Measurements from ENCODE around the gene TSPAN9. TPM values are rescaled to one million over a fixed set of nuclear protein-coding genes. Genes with fewer than 3 reads are reported as not detected.
A peak's percentile ranks its signal among the peaks of the same experiment; 100 is the strongest.

The TSPAN9 gene
- total RNA-seq, 1 experiment from 2014 or later, result 18.8 TPM

DNA sequence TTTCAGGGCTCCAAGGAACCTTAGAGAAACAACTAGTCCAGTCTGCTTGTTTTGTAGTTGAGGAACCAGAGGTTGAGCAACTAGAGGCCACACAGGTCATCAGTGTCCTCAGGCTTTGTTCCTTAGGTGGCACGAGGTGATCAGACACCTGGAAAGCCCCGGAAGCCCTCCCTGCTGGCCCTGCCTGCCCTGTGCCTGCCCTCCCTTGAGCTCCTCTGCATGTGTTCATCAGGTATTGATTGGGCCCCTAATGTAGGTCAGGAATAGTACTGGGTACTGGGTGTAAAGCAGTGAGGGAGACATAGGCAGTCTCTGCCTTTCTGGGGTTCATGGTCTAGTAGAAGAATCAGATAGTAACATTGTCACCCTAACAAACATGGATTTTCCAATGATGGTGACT lies 114.3 kb downstream of the TSPAN9 start:
- in situ Hi-C loops (cut with HindIII; ENCODE audit: low sequenced_read_pairs), result no loop called here
- DNase-seq (ENCODE audit: low spot score), result no peak

DNA sequence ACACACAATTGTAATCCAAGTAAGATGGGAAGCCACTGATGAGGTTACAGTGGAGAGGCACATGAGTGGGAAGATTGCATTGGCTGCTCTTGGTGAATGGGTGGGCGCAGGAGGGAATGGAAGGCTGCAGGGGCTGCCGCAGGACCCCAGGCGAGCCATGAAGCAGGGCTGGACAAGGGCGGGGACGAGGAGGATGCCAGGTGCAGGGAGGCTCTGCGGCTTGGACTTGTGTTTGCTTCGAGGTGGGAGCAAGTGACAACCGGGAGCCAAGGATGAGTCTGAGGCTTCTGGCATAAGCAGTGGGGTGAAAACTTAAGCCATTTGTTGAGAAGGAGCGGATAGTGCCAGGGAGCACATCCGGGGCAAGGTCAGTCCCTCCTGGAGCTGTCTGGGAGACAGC lies 115.0 kb downstream of the TSPAN9 start:
- in situ Hi-C loops (cut with HindIII; ENCODE audit: low sequenced_read_pairs), result no loop called here
- DNase-seq (ENCODE audit: low spot score), result no peak

DNA sequence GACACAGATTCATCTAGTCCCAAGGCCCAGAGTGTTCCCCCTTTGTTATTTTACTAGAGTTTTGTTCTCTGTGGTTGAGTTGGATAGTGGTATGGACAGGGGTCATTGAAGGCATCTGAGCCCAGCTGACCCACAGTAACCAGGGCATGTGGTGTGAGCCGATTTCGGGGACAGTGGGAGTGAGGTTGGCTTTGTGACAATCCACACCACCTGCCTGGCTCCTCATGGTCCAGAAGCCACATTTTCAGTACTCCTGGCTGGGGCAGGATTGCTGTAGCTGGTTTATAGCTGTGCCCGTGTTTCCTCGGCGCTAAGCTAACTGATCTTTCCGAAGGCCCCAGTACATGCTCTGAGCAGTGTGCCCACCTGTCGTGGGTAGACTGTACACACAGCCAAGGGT lies 116.0 kb downstream of the TSPAN9 start:
- DNase-seq (ENCODE audit: low spot score), result peak; percentile 75
- in situ Hi-C loops (cut with HindIII; ENCODE audit: low sequenced_read_pairs), result no loop called here

DNA sequence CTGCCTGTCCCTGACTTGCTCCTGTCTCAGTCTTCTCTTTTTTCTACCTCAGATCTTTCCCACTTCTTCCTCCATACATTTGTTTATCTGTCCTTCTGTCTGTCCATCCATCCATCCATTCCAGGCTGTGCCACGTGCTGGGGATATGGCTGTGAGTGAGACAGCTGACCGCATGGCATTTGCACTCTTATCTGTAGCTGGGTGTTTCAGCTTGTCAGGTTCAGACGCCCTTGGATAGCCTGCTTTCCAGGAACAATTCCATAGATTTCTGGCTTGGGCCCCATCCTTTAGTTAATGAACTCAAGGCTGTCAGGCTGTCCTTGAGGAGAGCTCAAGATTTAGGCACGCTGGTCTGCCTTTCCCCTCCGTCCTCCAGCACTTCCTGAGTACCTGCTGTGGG lies 116.6 kb downstream of the TSPAN9 start:
- in situ Hi-C loops (cut with HindIII; ENCODE audit: low sequenced_read_pairs), result no loop called here
- DNase-seq (ENCODE audit: low spot score), result no peak

DNA sequence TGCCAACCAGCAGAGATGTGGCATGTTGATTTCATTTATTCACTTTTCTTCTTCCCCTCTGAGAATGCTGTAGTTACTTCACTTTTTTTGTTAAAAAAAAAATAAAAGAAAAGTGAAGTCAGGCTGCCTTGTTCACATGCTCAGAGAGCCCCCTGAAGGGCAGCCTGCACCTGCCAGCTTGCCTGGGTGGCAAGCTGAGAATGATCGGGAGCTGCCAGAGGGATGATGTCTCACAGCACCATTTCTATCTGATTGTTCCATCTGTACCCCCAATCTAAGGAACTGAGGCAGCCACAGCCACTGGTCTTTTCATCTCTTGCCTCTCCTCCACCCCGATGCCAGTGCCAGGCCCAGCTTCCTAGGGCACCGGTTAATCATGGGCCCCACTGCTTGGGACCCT lies 118.2 kb downstream of the TSPAN9 start:
- peak; percentile 76 for DNase-seq (ENCODE audit: low spot score)
- in situ Hi-C loops (cut with HindIII; ENCODE audit: low sequenced_read_pairs), result no loop called here

DNA sequence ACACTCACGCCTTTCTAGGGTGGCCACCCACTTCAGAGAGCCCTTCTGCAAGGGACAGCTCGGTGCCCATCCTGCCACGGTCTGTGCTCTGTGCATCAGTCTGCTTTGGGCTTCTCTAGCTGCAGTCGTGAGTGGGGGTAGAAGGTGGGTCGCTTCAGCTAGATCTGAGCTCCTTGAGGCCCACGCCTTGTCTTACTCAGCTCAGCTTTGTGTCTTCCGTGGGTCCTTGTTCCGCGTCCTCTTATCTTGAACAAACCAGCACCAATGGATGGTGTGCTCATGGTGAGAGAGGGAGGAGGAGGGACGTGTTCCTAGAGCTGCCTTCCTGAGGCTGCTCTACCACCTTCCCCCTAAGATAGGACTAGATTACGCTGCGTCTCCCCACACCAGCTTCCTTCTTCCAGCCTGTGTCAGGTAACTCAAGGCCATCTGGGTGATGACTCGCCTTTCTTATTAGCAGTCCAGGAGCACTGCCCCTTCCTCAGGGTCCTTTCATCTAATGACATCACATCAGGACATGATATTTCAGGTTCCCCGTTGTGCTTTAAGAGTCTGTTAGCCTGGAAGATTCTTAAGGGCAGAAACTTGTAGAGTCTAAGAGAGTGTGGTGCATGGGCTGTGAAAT lies 118.8 kb downstream of the TSPAN9 start:
- DNase-seq (ENCODE audit: low spot score), result no peak
- in situ Hi-C loops (cut with HindIII; ENCODE audit: low sequenced_read_pairs), result no loop called here

DNA sequence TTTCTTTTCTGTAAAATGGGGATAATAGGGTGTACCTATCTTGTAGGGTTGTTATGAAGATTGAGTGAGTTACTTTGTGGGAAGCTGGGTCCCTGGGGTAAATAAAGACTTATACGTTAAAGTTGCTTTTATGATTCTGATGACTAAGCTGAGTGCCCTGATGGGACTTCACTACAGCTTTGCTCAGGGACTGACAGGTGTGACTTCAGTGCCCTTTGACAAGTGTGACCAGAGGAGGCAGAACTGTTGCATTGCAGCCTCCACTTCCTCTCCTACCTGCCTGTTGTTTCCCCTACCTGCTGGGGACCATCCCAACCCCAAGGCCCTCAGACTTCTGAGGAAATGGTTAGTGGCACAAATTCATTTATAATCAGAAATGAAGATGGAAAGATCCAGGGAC lies 119.3 kb downstream of the TSPAN9 start:
- in situ Hi-C loops (cut with HindIII; ENCODE audit: low sequenced_read_pairs), result no loop called here
- no peak for DNase-seq (ENCODE audit: low spot score)

DNA sequence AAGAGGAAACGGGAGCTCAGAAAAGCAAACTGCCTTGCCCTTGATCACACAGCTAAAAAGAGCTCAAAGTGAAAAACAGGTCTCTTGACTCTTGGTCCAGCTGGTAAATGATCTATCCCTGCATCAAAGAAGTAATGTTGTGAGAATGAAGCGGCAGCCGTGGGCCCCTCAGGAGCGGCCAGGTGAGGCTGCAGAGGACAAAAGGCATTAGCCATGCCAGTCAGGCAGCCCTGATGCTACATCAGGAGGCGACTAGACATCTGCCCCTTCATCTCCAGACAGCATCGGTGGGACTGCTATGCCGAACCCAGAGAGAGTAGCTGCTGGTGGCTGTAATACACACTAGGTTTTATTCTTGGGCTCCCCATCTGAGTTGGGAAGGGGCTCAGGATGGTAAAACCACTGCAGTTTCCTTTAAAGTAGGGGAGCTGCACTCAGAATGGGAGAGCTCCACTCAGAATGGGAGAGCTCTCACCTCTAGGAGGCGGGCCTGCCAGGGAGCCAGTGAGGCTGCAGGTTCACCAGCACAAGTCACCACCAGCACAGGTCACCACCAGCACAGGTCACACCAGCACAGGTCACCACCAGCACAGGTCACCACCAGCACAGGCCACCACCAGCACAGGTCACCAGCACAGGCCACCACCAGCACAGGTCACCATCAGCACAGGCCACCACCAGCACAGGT lies 120.1 kb downstream of the TSPAN9 start:
- no peak for DNase-seq (ENCODE audit: low spot score)
- in situ Hi-C loops (cut with HindIII; ENCODE audit: low sequenced_read_pairs), result no loop called here

DNA sequence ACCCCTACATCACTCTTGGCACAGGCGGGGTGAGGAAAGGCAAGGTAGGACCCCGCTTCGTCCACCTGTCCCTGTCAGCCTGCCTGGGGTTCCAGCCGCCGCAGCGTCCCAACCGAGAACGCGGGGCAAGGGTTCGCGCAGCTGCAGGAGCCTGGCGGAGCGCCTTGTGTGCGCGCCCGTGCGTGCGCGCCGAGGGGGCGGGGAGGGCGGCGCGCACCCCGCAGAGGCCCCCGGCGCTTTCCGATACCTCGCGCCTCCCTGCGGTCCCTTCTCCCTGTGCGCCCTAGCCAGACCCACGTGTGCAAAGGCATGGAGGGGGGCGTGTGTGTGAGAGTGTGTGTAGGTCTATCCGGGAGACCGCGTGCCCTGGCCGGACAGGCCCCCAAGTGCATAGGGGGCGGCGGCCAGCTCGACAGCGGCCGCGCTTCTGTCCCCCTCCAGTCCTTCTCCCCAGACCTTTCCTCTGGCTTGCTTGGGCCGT lies 122.4 kb downstream of the TSPAN9 start:
- in situ Hi-C loops (cut with HindIII; ENCODE audit: low sequenced_read_pairs), result no loop called here
- DNase-seq (ENCODE audit: low spot score), result no peak

DNA sequence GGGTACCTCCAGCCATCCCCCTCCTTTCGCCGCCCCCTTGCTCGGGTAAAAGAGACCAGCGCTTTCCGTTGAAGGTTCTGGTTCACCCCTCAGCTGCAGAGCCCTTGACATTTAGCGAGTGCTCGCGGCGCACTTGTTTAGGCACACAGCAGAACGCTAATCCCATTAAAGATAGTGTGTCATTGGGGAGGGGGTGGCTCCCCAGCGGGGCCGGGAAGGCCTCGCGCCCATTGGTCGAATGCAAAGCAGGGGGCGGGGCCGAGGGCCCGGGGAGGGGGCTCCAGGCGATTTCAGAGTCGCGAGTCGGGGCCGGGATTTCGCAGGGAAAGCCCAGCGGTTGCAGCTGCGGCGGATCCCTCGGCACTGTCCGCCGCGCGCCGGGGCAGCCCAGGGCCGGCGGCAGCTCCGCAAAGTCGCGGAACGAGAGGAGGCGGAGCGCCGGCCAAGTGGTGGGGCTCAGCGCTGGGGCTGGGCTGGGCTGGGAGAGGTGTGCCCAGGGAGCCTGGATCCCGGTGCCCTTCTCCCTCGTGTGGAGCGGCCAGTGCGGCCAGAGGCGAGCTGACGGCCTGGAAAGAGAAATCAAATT lies 122.9 kb downstream of the TSPAN9 start:
- peak; percentile 76 for DNase-seq (ENCODE audit: low spot score)
- in situ Hi-C loops (cut with HindIII; ENCODE audit: low sequenced_read_pairs), result no loop called here

DNA sequence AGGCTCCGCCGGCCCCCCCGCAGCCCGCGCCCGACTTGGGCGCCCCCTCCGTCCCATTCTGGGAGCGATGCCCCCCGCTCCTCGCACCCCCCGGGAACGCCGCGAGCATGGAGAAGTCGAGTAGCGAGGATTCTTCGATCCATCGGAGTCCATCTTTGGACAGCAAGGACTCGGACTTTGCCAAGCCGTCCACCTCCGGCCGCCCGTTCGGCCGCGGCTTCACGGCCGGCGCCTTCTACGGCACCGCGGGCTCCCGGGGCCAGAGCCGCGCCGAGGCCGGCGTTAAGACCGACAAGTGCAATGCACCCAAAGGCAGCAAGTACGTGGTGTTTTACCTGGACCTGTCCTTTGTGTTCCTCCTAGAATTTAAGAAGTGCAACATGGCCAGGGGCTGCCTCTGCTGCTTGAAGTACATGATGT lies 123.6 kb downstream of the TSPAN9 start:
- no peak for DNase-seq (ENCODE audit: low spot score)
- in situ Hi-C loops (cut with HindIII; ENCODE audit: low sequenced_read_pairs), result no loop called here

DNA sequence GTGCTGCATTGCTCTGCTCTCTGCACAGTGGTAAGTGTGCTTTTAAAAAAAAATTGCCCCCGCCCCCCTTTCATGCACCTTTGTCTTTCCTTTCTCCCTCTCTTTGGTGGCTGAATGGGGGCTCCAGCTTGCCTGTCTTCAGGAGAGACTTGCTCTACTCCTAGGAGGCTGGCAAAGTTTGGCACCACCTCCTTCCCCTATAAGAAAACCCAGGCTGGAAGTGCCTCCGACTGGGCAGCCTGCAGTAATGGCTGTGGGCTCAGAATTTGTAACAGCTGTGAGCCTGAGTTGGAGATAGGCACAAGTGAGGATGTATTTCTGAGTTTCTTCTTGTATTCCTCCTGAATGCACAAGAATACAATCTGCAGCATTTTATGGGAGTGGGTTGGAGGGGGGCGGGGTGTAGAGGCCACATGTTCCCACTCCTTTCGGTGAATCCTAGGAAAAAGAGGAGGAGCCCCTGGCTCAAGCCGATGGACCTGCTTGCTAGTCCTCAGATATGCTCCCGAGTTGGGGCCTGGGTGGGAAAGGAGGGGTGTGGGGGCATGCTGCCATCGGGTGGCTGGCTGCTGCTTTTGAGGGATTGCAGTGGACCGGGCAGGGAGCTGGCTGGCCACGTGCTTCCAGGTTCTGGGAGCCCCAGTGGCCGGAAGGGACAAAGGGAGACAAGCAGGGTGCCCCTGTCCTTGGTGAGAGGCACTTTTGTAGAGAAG lies 124.3 kb downstream of the TSPAN9 start:
- DNase-seq (ENCODE audit: low spot score), result peak; percentile 72
- in situ Hi-C loops (cut with HindIII; ENCODE audit: low sequenced_read_pairs), result no loop called here

DNA sequence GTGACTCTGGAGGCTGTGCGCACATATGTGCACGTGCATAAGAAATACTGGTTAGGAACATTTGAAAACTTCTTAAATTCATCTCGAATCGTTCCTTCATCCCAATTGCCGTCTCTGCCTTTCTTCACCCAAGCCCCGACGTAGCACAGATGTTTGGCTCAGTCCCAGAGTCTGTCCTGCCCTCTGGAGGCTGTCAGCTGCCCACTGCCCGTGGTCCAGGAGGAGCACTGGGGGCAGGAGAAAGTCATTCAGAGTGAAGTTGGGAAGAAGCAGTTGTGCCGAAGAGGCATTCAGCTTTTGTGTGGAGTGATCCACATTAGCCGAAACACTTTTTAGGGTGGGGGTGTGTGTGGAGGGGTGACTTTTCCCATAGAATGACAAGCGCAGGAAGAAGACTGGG lies 124.9 kb downstream of the TSPAN9 start:
- in situ Hi-C loops (cut with HindIII; ENCODE audit: low sequenced_read_pairs), result no loop called here
- no peak for DNase-seq (ENCODE audit: low spot score)

DNA sequence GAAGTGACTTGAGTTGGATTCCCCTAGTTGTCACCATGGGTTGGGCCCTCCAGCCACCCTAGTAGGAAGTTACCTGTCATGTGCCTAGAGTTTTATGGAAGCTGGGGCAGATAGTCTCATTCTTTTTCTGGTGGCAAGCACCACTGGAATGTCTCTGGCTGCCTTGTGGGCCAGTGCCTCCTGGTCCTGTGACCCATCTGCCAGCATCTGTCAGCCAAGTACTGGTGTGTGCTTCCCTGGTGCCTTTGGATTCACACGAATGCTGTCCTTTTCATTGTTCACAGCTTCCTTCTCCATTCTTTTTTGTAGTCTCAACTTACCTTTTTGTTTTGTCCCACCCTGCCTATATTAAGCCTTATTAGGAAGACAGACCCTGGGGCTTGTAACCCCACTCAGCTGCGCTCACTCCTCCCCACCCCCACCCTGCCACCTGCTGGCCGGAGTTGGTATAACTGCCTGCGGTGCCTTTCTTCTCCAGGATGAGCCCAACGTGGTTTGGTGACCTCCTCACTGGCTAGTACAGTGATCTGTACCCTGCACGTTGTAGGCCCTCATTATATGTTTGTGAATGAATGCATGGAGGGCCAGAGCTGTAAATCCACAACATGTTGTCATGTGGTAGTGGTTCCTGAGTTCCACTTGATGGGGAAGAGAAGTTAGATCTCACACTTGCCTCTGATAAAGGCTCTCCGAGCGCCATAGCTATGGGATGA lies 125.7 kb downstream of the TSPAN9 start:
- peak; percentile 84 for DNase-seq (ENCODE audit: low spot score)
- in situ Hi-C loops (cut with HindIII; ENCODE audit: low sequenced_read_pairs), result no loop called here

DNA sequence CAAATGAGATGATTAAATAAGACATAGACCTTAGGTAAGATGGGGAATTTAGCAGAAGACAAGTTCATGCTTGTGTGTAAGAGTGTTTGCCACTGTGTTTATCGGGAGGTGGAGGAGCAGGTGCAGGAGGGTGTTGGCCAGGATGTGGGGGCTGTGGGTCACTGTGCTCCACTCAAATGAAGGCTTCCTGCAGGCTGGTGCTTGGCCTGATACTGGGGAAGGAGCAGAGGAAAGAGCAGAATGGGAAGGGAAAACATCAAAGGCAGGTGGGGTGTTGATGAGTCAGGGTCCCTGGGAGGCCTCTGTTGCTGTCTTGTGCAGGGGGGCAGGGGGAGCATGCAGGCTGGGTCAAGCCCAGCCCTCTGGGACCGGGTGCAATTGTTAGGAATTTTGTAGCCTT lies 126.5 kb downstream of the TSPAN9 start:
- DNase-seq (ENCODE audit: low spot score), result no peak
- in situ Hi-C loops (cut with HindIII; ENCODE audit: low sequenced_read_pairs), result no loop called here

DNA sequence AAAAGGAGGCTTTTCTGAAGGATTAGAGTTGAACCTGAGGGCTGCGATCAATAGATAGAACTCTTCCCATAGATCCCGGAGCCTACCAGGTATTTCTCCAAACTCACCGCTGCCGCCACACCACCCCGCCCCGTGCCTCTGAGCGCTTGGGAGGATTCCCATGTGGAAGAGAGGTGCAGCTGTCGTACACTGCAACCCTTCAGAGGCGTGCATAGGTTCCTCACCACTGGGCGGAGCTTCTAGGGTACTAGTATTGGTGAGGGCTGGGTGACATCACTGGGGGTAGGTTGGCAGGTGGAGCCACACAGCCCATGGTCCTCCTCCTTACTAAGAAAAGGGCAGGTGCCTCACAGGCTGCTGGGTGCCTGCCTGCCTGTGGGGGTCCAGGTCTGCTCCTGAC lies 127.0 kb downstream of the TSPAN9 start:
- peak; percentile 89 for DNase-seq (ENCODE audit: low spot score)
- in situ Hi-C loops (cut with HindIII; ENCODE audit: low sequenced_read_pairs), result no loop called here

DNA sequence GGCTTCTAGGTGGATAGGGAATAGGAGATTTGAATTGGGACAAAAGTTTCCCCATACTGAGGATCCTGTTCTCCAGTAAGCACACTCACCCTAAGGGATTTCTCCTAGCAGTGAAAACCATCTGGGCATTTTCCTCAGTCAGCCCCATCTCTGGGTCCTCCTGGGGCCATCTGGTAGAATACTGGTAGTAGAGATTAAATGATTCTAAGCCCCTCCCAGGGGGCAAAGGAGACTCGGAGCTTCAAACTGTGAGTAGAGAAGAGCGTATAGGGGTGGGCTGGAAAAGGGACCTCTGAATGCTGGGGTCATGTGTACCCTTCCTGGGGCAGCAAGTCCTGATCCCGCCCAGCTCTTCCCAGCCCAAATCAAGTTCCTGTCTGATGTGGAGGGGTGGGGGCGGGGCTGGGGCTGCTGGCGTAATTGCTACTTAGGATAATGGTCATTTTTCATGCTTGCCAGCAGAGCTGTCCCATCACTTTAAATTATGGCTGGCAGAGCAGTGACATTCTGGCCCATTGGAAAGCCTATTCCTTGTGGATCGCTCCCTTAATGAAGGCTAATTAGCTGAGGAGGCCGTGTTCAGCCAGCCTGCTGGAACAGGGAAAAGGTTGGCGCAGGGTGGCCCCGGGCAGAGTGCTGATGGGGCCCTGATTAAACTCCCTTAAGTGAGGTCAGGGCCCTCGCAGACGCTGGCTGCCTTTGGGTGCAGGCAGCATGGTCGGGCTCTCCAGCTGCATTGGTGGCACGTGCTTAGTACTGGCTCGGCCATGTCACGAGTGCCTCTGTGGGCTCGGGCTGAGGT lies 127.8 kb downstream of the TSPAN9 start:
- in situ Hi-C loops (cut with HindIII; ENCODE audit: low sequenced_read_pairs), result no loop called here
- DNase-seq (ENCODE audit: low spot score), result peak; percentile 46

DNA sequence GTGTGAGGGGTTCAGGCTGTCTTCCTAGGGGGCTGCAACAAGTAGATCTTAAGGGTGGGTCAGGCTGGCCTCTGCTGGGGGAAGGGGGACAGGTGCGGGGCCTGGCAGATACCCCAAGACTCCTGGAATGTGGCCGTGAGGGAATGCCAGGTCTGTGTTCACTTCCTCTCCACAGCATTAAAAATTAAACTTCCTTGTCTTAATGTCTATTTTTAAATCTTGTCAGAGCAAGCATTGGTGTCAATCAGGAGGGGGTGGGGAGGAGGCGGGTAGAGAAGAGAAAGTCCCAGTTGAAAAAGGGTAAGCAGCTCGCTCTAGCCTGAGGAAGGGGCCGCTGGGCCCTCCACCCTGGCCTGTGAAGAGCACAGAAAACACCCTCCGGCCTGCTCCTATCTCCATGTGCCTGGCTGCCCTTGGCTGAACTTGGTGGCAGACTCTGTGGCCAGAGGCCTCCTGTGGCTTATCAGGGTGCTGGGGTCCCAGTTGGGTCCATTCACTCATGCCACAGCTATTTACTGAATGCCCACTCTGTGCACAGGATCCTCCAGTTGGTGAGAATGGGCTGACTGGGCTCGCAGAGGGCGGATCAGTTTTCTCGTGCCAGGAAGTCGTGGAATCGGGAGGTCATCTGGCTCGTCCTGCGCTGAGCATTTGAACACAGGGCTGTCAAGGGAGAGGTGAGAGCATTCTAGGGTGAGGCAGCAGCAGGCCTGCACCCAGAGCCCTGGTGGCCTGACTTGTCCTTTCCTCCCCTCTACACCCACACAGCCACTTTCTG lies 128.8 kb downstream of the TSPAN9 start:
- peak; percentile 57 for DNase-seq (ENCODE audit: low spot score)
- in situ Hi-C loops (cut with HindIII; ENCODE audit: low sequenced_read_pairs), result no loop called here

All from G401 (cell line).